ENCODE data around the gene CMSS1.

CMSS1 gene

GRCh38 chr3:100113723-100114412, 296.2 kb downstream of the CMSS1 start:
- no peak for FAIRE-seq

GRCh38 chr3:100114413-100115030, 296.9 kb downstream of the CMSS1 start, which contains the start of gene FILIP1L:
Gene FILIP1L (minus strand): TSS chr3:100114501.
- FAIRE-seq: no peak

- no peak for FAIRE-seq
Observed at GRCh38 chr3:100117093-100117492, 299.4 kb downstream of the CMSS1 start.

GRCh38 chr3:100120012-100120411, 302.4 kb downstream of the CMSS1 start:
- no peak for FAIRE-seq

- no peak for FAIRE-seq
Observed at GRCh38 chr3:100120693-100121092, 303.0 kb downstream of the CMSS1 start.

- FAIRE-seq: no peak
Observed at GRCh38 chr3:100122321-100122720, 304.7 kb downstream of the CMSS1 start.

- no peak for FAIRE-seq
Observed at GRCh38 chr3:100123112-100123511, 305.4 kb downstream of the CMSS1 start.

- FAIRE-seq: no peak
Observed at GRCh38 chr3:100124201-100124761, 306.6 kb downstream of the CMSS1 start.

GRCh38 chr3:100125161-100125938, 307.7 kb downstream of the CMSS1 start:
- FAIRE-seq: no peak

- FAIRE-seq: no peak
Observed at GRCh38 chr3:100127792-100128191, 310.1 kb downstream of the CMSS1 start.

GRCh38 chr3:100128565-100128964, 310.9 kb downstream of the CMSS1 start:
- no peak for FAIRE-seq

- FAIRE-seq: no peak
Observed at GRCh38 chr3:100129941-100130340, 312.3 kb downstream of the CMSS1 start.

GRCh38 chr3:100131241-100131640, 313.6 kb downstream of the CMSS1 start:
- FAIRE-seq: no peak

- no peak for FAIRE-seq
Observed at GRCh38 chr3:100136921-100137320, 319.3 kb downstream of the CMSS1 start.

- no peak for FAIRE-seq
Observed at GRCh38 chr3:100140976-100141375, 323.3 kb downstream of the CMSS1 start.

GRCh38 chr3:100141586-100141985, 323.9 kb downstream of the CMSS1 start:
- no peak for FAIRE-seq

GRCh38 chr3:100144255-100144866, 326.7 kb downstream of the CMSS1 start:
- FAIRE-seq: no peak

GRCh38 chr3:100149130-100149529, 331.5 kb downstream of the CMSS1 start:
- FAIRE-seq: no peak

- FAIRE-seq: no peak
Observed at GRCh38 chr3:100149713-100150415, 332.2 kb downstream of the CMSS1 start.

- no peak for FAIRE-seq
Observed at GRCh38 chr3:100150473-100150872, 332.8 kb downstream of the CMSS1 start.

- no peak for FAIRE-seq
Observed at GRCh38 chr3:100151024-100151707, 333.5 kb downstream of the CMSS1 start.

GRCh38 chr3:100154171-100154570, 336.5 kb downstream of the CMSS1 start:
- FAIRE-seq: no peak
